Measurements from ENCODE around the gene TMOD1.

TMOD1 gene

DNA sequence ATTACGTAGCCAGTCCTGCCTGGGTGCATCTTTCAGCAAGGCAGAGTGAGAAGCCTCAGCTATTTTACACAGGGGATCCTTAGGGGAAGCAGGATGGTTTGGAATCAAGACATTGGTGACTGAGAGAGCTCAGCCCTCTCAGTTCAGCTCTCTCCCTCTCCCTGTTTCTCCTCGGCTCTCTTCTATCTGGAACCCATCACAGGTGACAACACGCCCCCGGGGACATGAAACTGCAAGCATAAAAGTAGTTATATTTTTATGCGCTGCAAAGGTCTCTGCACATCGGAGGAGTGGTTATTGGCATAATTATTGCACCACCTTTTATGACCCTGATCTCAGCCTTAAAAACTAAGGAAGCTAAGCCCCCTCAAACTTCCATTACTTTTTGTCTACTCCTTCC lies 14.2 kb downstream of the TMOD1 start:
- in situ Hi-C loops (cut with MboI; ENCODE audit: low sequenced_read_pairs), result no loop called here

- in situ Hi-C loops (cut with MboI; ENCODE audit: low sequenced_read_pairs), result no loop called here
Measured at GRCh38 chr9:97516111-97516510, 14.6 kb downstream of the TMOD1 start.

GRCh38 chr9:97517331-97518089 lies 16.0 kb downstream of the TMOD1 start:
- in situ Hi-C loops (cut with MboI; ENCODE audit: low sequenced_read_pairs), result no loop called here

DNA sequence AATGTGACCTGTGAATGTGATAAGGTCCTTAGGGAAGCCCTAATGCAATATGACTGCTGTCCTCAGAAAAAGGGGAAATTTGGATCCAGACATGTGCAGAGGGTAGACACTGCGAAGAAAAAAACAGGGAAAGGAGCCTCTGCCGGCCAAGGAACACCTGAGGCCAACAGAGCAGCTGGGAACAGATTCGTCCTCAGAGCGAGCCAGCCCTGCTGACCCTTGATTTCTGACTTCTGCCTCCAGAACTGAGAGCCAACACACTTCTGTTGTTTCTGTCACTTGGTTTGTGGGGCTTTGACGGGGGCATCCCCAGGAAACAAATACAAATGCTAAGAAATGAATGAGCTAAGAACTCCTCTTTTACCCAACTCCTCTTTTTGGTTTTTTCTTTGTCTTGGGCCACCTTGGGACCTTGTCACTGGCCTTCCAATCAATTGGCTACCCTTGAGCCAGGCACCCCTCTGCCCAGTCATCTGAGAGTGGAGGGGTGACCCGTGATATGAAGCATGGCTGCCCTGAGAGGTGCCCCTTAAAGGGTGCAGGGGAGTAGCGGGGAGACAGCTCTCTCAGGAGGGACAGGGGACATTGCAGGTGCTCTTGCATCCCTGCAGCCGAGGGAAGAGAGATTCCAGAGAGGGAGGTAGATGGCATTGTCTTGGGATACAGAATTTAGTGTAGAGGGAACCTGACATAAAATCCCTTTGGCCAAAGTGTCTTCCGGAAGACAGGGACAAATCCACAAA lies 16.9 kb downstream of the TMOD1 start:
- in situ Hi-C loops (cut with MboI; ENCODE audit: low sequenced_read_pairs), result no loop called here

- in situ Hi-C loops (cut with MboI; ENCODE audit: low sequenced_read_pairs), result no loop called here
Measured at GRCh38 chr9:97518909-97519307, 17.4 kb downstream of the TMOD1 start.

DNA sequence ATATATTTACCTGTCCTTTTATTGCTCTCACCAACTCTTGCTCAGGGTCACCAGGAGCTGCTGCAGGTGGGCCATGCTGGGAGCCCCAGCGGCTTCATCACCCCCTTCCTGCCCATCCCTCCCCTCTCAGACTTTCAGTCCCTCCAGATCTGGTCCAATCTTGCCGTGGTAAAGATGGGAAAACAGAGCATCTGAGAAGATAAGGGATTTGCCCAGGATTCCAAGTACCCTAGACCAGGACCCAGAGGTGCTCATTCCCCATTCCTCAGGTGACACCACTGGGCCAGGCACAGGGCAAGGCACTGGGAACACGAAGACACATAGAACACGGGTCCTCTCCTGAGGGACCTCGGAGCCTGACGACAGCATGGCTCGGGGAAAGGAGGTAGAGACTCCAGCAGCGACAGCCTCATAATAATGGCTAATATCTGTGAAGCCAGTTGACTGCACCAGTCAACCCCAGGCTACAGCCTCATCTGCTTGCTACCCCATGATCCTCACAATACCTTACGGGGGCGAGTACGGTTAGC lies 18.0 kb downstream of the TMOD1 start:
- in situ Hi-C loops (cut with MboI; ENCODE audit: low sequenced_read_pairs), result no loop called here

- in situ Hi-C loops (cut with MboI; ENCODE audit: low sequenced_read_pairs), result no loop called here
Measured at GRCh38 chr9:97521576-97522333, 20.3 kb downstream of the TMOD1 start.

DNA sequence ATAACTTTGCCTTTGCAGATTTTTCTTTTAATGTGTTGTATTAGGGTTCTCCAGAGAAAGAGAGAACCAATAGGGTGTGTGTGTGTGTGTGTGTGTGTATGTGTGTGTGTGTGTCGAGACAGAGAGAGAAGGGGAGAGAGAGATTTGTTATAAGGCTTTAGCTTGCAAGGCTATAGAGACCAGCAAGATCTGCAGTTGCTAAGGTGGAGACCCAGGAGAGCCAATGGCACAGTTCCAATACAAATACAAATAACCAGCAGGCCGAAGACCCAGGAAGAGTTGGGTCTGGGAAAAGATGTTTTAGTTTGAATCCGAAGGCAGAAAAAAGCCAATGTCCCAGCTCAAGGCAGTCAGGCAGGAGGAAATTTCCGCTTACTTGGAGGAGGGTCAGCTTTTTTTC lies 23.0 kb downstream of the TMOD1 start:
- in situ Hi-C loops (cut with MboI; ENCODE audit: low sequenced_read_pairs), result no loop called here

DNA sequence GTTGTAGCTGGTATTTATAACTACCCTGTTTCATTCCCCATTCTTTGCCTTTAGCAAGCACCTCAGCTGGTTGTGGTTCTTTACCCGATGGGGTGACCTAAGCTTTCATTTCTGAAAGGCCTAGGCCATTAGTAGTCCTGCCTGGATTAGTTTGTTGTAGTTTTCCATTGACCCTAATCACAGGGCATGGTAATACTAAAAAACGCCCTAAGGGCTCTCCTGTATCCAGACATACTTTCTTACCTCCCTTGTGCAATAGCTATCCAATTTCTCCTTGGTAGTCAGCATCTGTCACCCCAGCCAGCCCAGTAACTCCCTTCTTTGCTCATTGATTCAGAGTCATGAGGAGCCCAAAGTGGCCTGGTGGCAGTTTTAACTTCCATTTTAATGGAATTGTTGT lies 24.0 kb downstream of the TMOD1 start:
- in situ Hi-C loops (cut with MboI; ENCODE audit: low sequenced_read_pairs), result no loop called here

DNA sequence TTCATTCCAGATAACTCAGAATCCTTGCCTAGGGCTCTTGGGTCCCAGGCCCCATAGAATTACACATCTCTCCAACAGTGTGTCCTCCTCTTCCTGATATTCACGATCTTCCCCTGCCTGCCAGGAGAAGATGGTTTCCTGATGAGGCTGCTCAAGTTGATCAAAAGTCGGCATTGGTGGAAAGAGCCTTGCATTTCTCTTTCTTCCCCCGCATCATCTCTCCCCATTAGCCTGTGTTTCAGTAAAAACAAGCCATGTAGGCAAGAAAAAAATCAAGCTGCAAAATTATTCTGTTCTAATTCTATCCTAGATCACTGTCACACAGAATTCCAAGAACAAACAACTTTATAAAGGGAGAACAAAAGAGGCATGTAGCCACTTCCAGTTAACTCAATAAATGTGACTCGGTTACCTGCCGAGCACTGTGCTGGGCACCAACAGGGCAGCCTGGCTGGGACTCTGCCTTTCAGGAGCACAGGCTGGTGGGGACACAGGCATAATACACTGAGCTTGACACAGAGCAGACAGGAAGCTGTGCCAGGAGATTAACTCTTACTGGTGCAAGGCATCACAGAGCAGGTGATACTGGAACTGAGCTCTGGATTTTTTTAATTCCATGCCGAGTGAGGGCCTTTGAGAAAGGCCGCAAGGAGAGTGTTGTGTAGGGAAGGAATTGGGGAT lies 25.6 kb downstream of the TMOD1 start:
- in situ Hi-C loops (cut with MboI; ENCODE audit: low sequenced_read_pairs), result no loop called here

DNA sequence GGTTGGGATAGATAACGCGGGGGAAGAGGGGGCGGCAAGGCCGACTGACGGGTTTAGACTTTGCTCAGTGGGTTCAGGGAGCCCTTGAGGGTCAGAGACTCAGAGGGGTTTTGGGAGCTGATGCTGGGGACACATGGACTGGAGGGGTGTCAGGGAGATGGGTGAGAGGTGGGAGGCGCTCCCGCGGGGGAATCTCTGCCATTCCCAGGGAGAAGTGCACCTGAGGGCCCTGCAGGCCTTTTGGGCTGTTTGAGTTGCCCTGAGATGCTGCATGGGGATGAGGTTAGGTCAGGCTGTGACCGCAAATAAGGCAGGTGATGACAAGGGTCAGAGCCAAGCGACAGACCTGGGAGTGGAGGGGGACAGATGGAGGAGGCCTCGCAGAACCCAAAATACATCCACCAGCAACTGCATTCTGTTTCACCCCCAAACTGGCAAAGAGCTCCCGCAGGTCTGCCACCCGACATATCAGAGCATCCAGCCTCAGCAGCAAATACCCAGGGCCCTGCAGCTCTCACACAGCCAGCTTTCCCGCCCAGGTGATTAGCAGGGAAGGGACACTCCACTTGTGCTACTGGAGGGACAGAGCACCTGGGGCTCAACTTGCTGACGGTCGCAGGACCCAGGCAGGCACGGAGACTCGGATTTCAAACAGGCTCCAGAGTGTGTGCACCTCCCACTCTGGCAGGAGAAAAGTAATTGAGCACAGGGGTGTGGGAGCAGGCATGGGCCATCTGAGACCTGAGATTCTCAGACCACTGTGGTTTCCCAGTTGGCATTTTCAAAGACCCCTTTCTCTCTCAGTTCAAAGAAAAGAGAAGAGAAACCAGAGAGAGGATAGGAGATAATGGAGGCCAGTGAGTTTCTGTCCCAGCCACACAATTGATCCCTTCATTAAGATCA lies 26.4 kb downstream of the TMOD1 start:
- in situ Hi-C loops (cut with MboI; ENCODE audit: low sequenced_read_pairs), result no loop called here

GRCh38 chr9:97528529-97529230 lies 27.2 kb downstream of the TMOD1 start:
- in situ Hi-C loops (cut with MboI; ENCODE audit: low sequenced_read_pairs), result no loop called here

- in situ Hi-C loops (cut with MboI; ENCODE audit: low sequenced_read_pairs), result no loop called here
Measured at GRCh38 chr9:97529363-97530076, 28.1 kb downstream of the TMOD1 start.

DNA sequence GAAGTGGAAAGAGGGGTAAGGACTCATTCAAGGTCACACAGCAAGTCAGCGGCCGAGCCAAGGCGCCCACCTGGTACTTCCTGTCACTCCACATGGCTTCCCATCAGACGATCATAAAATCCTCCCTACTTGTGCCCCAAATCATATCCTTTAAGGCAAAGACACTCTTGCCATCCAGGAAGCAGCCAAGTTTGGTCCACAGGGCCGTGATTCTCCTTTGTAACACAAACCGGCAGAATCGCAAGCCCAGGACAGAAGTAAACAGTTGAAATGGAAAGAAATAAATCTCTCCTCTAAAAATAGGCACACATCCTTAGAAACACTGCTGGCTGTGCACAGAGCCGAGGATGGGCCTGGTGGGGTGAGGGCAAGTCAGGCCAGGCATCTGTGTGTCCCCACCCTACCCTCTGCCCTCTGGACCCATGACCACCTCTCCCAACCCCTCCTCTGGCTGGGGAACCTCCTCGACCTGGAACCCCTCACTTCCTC lies 30.5 kb downstream of the TMOD1 start:
- in situ Hi-C loops (cut with MboI; ENCODE audit: low sequenced_read_pairs), result no loop called here

DNA sequence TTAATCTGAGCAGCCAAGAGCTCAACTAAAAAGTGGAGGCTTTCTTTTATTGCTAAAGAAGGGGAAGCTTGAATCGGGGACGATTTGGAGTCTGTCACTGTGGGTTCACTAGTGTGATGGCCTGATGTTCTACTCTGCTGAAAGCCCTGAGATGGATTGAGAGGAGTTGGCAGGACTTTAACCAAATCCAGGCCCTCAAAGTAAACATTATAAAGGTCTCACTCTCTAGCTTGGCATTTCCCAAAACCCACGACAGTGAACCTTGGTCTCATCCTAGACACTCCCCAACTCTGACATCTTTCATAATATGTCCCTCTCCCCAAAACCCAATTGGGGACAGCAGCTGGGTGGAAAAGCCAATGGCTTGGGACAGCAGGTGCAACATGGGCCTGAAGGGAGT lies 32.7 kb downstream of the TMOD1 start:
- in situ Hi-C loops (cut with MboI; ENCODE audit: low sequenced_read_pairs), result no loop called here

DNA sequence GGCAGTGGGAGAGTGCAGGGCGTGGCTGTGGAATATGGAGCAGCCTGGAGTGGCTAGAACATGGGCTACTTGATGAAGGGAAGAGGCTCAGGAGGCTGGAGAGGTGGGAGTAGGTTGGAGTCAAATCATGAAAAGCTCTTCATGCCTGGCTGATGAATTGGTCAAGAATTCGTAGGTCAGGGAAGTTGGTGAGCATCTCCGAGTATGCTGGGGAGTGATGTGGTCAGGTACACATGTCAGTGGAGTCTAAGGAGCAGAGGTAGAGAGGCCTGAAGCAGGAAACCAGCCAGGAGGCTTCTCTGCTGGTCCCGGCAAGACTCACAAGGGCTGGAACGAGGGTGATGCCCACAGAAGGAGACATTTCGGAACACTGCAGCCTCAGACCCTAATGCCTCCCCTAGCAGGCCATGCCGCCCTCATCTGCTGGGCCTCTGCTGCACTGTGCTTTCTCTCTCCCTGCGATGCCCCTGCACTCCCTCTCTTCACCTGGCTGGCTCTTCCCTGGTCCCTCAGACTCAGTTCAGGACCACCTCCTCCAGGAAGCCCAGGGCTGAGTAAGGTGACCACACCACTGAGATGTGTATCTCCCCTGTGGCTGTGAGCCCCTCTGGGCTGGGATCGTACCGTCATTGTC lies 33.6 kb downstream of the TMOD1 start:
- in situ Hi-C loops (cut with MboI; ENCODE audit: low sequenced_read_pairs), result no loop called here

DNA sequence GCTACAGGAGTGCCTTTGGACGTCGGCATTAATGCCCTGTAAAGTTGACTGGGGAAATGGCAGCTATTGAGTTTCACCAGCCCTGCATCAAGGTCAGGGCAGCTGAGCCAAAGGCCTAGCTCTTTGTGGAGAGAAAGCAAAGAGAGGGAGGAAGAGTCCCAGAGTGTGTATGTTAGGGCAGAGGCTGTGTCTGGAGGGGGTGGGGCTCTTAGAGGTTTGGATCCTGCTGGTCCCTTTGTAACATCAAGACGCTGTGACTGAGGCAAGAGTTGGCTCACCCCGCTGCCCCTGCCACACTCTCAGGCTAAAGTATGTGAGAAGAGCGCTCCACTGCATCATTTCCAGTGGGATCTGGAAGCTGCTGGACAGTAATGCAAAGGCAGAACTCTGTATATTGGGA lies 34.3 kb downstream of the TMOD1 start:
- in situ Hi-C loops (cut with MboI; ENCODE audit: low sequenced_read_pairs), result no loop called here

DNA sequence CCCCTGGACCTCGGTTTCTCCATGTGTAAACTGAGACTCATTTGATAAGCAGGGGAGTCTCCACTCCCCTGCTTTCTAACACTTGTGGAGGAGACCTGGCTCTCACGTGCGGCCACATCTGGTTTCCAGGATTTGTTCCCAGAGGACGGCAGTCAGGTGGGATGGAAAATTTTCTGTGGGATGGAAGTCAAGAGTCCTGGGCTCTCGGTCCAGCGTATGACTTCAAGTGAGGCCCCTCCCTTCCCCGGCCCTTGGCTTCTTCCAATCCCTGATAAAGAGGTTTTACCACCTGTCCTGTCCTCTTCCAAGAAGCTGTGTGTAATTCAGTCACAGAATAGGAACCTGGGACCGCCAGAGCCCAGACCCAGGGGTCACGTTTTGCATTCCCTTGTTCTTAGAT lies 35.0 kb downstream of the TMOD1 start:
- in situ Hi-C loops (cut with MboI; ENCODE audit: low sequenced_read_pairs), result no loop called here
